Measurements from ENCODE around the gene NLRC5.

DNA sequence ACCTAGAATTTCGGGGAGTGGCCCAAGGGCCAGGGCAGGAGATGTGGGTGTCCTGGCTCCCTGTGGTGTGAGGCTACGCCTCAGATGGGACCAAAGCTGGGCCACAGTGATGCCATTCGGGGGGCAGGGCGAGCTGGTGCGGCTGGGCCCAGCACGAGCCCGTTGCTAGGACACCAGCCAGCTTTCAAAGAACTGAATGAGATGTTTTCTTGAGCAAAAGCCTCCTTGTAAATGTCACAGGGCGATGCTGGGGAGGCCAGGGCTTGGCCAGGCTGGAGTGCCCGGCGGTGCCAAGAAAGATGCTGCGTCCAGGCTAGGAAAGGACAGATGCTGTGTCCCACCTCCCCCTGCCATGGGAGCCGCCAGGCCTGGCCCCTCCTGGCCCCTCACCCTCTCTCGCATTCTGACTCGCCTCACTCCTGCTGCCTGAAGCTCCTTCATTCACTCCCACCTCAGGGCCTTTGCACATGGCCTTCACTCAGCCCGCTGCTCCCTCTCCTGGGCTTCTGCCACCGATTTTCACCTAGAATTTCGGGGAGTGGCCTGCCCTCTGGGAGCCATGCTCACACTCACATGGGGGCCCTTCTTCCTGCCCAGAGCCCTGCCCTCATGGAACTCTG lies 142.1 kb downstream of the NLRC5 start:
- TF ChIP-seq, protein P1, sequence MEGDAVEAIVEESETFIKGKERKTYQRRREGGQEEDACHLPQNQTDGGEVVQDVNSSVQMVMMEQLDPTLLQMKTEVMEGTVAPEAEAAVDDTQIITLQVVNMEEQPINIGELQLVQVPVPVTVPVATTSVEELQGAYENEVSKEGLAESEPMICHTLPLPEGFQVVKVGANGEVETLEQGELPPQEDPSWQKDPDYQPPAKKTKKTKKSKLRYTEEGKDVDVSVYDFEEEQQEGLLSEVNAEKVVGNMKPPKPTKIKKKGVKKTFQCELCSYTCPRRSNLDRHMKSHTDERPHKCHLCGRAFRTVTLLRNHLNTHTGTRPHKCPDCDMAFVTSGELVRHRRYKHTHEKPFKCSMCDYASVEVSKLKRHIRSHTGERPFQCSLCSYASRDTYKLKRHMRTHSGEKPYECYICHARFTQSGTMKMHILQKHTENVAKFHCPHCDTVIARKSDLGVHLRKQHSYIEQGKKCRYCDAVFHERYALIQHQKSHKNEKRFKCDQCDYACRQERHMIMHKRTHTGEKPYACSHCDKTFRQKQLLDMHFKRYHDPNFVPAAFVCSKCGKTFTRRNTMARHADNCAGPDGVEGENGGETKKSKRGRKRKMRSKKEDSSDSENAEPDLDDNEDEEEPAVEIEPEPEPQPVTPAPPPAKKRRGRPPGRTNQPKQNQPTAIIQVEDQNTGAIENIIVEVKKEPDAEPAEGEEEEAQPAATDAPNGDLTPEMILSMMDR (IDR thresholded peaks at IDR 0.05; ENCODE audit: borderline replicate concordance, extremely low read depth, low read length, poor library complexity, severe bottlenecking) = no peak
- TF ChIP-seq EZH2 (IDR thresholded peaks at IDR 0.05; ENCODE audit: borderline replicate concordance, low read depth, low read length, severe bottlenecking) = no peak

All from DND-41 (cell line).